Spleen (tissue), 11 donors: ENCODE measurements around the gene VWC2. TPM values are rescaled to one million over a fixed set of nuclear protein-coding genes. Genes with fewer than 3 reads are reported as not detected.

Experiments used
- DNase-seq: peaks from one replicate; pipeline ENCODE4 v3.0.0-alpha.2; 2020
- H3K27ac ChIP-seq, 8 donors: fragments of 200-600 bp; sonication (generic) in 7 of 8; 1 replicate in 4 of 8; 2 replicates in 4 of 8; pipeline versions ENCODE4 v1.5.0 to v1.8.0; 2016 to 2021; ENCODE audit warnings: inconsistent platforms in 4 of 8, mild to moderate bottlenecking in 4 of 8, moderate library complexity in 1 of 8
- H3K27me3 ChIP-seq, 7 donors: fragments of 200-600 bp; sonication (generic) in 6 of 7; replicated peaks in 1 of 7; 1 replicate in 4 of 7; 2 replicates in 3 of 7; pipeline versions ENCODE4 v1.5.0 to v1.8.0; 2016 to 2021; ENCODE audit warnings: inconsistent platforms in 3 of 7, mild to moderate bottlenecking in 1 of 7
- H3K36me3 ChIP-seq, 6 donors: fragments of 200-600 bp; sonication (generic) in 5 of 6; 1 replicate in 4 of 6; 2 replicates in 2 of 6; pipeline versions ENCODE4 v1.5.0 to v1.8.0; 2016 to 2021; ENCODE audit warnings: inconsistent platforms in 2 of 6
- H3K4me1 ChIP-seq, 6 donors: fragments of 200-600 bp; sonication (generic) in 5 of 6; 1 replicate in 3 of 6; 2 replicates in 3 of 6; pipeline versions ENCODE4 v1.5.0 to v1.8.0; 2016 to 2021; ENCODE audit warnings: inconsistent platforms in 3 of 6
- H3K4me3 ChIP-seq, 8 donors: fragments of 200-600 bp; sonication (generic) in 7 of 8; 1 replicate in 4 of 8; 2 replicates in 4 of 8; pipeline versions ENCODE4 v1.5.0 to v1.8.0; 2016 to 2021; ENCODE audit warnings: inconsistent platforms in 4 of 8, mild to moderate bottlenecking in 4 of 8, moderate library complexity in 2 of 8
- H3K9me3 ChIP-seq, 8 donors: fragments of 200-600 bp; sonication (generic) in 7 of 8; 1 replicate in 4 of 8; 2 replicates in 4 of 8; pipeline versions ENCODE4 v1.5.0 to v1.8.0; 2016 to 2021; ENCODE audit warnings: inconsistent platforms in 4 of 8
- POLR2A ChIP-seq, 3 donors: fragments of 450-650 bp; IDR thresholded peaks; one replicate each; pipeline ENCODE4 v1.5.1; 2017; ENCODE audit warnings: antibody characterized with exemption in 3 of 3, mild to moderate bottlenecking in 1 of 3
- POLR2AphosphoS5 ChIP-seq, 3 donors: sonication (generic); formaldehyde crosslinking; IDR thresholded peaks; one replicate each; pipeline ENCODE4 v1.5.1; 2017; ENCODE audit warnings: antibody characterized with exemption in 3 of 3
- WGBS, 5 donors: extraction: QIAGEN DNeasy Blood & Tissue Kit in 3 of 5; methylation state at CpG; one replicate each; pipeline versions ENCODE4 v1.1.5 to v1.1.7; 2013 to 2018; 5-methylcytosine and 5-hydroxymethylcytosine counted together
- intact Hi-C: fragments of 100-400 bp; cut with DNase I; formaldehyde crosslinking; loops from one replicate; pipeline ENCODE4 v1.15.0; 2023; ENCODE audit warnings: low total_unique reads
- polyA plus RNA-seq, 3 donors: library from polyadenylated mRNA; stranded (reverse); fragments of 200-250 nt; gene quantifications; one replicate each; pipeline ENCODE4 v1.2.1, GENCODE V29; 2013
- total RNA-seq, 7 donors: library from RNA; depleted of rRNA in 3 of 7; stranded (reverse); fragments of >200 nt in 3 of 7; fragmentation: NEBNext Ultra II Directional in 4 of 7; extraction: Animal tissue kit (Norgen Biotek cat#: 25700) in 4 of 7; gene quantifications; one replicate each; pipeline versions ENCODE4 v1.1.0 to v1.2.1, GENCODE V29; 2016 to 2021
- TF ChIP-seq, protein P1 (sequence below), 11 experiments: fragments of 200-600 bp in 7 of 11; fragments of 450-650 bp in 4 of 11; sonication (generic) in 4 of 11; IDR thresholded peaks in 8 of 11; conservative IDR thresholded peaks in 3 of 11; 1 replicate in 7 of 11; 2 replicates in 4 of 11; pipeline versions ENCODE4 v1.4.0 to v1.8.0; 2016 to 2021; ENCODE audit warnings: antibody characterized with exemption in 11 of 11, inconsistent platforms in 4 of 11, mild to moderate bottlenecking in 1 of 11
- donor health status: healthy with polysubstance abuse.
- donor health status: DM: no; HTN: no; CAD: no; lungs with moderate emphysema.
- donor health status: DM: no; HTN: no; CAD: no.
- donor health status: Bipolar disorder and iron deficiency.
- donor health status: healthy.
- donor health status: DM: no; HTN: no; CAD: no.
- donor health status: DM: yes; HTN: yes; CAD: no.

VWC2 gene
- total and polyA plus RNA-seq, 10 donors, result under 0.01 to 0.11 (median 0.07) TPM; not detected in 7

DNA sequence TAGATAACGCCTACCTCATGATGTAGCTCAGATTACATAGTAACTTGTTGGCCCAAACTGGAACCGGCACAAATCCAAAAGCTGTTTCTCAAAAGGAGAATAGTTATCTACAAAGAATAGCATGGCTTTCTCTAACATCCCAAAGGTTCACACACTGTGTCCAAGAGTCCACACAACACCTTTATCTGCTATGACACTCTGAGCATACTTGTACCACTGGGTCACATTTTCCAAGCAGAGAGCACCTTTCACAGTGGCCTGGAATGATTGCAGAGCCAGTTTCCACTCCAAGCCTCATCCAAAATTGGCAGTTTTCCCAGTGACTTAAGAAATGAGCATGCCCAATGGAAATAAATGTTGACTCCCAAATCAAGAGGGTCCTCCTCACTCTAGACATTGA is 155.3 kb downstream of the VWC2 start:
- intact Hi-C loops, result no loop called here
- Histone ChIP-seq H3K27me3 (no peaks in the 10 kb centered on the region), H3K9me3 (peaks cover 0 to 36% (median 28%) of the 10 kb centered on the region in 8 donors), H3K27ac (no peak overlapping the region), H3K36me3 (no peaks in the 10 kb centered on the region), H3K4me3 (no peak overlapping the region), H3K4me1 (no peaks in the 10 kb centered on the region)
- 81 to 95% (median 91%) methylated on average over 2 of the region's 2 CpGs for WGBS, 5 donors
- no peak for DNase-seq
- TF ChIP-seq, protein P1, sequence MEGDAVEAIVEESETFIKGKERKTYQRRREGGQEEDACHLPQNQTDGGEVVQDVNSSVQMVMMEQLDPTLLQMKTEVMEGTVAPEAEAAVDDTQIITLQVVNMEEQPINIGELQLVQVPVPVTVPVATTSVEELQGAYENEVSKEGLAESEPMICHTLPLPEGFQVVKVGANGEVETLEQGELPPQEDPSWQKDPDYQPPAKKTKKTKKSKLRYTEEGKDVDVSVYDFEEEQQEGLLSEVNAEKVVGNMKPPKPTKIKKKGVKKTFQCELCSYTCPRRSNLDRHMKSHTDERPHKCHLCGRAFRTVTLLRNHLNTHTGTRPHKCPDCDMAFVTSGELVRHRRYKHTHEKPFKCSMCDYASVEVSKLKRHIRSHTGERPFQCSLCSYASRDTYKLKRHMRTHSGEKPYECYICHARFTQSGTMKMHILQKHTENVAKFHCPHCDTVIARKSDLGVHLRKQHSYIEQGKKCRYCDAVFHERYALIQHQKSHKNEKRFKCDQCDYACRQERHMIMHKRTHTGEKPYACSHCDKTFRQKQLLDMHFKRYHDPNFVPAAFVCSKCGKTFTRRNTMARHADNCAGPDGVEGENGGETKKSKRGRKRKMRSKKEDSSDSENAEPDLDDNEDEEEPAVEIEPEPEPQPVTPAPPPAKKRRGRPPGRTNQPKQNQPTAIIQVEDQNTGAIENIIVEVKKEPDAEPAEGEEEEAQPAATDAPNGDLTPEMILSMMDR (IDR thresholded peaks at IDR 0.05 in 8 of 11, conservative IDR thresholded peaks at IDR 0.05 in 3 of 11), result no peak
- TF ChIP-seq POLR2AphosphoS5 (IDR thresholded peaks at IDR 0.05) (no peak), POLR2A (IDR thresholded peaks at IDR 0.05) (no peak)

DNA sequence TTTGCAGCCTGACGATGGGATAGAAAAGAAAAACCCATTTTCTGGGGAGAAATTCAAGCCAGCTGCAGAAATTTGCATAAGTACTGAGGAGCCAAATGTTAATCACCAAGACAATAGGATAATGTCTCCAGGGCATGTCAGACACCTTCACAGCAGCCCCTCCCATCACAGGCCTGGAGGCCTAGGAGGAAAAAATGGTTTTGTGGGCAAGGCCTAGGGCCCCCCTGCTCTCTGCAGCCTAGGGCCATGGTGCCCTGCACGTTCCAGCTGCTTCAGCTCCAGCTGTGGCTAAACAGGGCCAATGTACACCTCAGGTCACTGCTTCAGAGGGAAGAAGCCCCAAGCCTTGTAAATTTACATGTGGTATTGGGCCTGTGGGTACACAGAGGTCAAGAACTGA is 158.2 kb downstream of the VWC2 start:
- no peaks in the 10 kb centered on the region for H3K36me3 ChIP-seq
- peaks cover 0 to 36% (median 28%) of the 10 kb centered on the region in 8 donors for H3K9me3 ChIP-seq
- no peak for TF ChIP-seq POLR2AphosphoS5 (IDR thresholded peaks at IDR 0.05)
- TF ChIP-seq POLR2A (IDR thresholded peaks at IDR 0.05), result no peak
- TF ChIP-seq, protein P1 (IDR thresholded peaks at IDR 0.05 in 8 of 11, conservative IDR thresholded peaks at IDR 0.05 in 3 of 11), result no peak
- no peak overlapping the region for H3K27ac ChIP-seq
- H3K4me3 ChIP-seq, result no peak overlapping the region
- no peaks in the 10 kb centered on the region for H3K4me1 ChIP-seq
- no peak for DNase-seq
- no peaks in the 10 kb centered on the region for H3K27me3 ChIP-seq
- intact Hi-C loops, result no loop called here
- WGBS, 5 donors, result 76 to 97% (median 81%) methylated on average over 2 of the region's 2 CpGs

DNA sequence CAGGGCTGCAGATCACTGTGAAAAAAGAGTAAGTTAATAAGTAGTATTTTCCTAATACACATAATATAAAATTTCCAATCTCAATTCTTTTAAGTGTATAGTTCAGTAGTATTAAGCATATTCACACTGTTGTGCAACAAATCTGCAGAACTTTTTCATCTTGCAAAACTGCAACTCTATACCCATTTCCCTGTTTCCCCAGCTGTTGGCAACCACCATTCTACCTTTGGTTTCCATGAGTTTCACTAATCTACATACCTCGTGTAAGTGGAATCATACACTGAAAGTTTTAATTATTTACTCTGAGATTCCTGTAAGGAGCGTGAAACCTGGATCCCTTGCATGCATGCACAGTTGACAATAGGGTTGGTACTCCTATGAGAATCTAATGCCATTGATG is 164.2 kb downstream of the VWC2 start:
- H3K27ac ChIP-seq, result no peak overlapping the region
- H3K9me3 ChIP-seq, result peaks cover 0 to 26% (median 13%) of the 10 kb centered on the region in 8 donors
- no peaks in the 10 kb centered on the region for H3K27me3 ChIP-seq
- H3K4me1 ChIP-seq, result no peaks in the 10 kb centered on the region
- no peak overlapping the region for H3K4me3 ChIP-seq
- no peak for DNase-seq
- WGBS, 5 donors, result 79 to 84% (median 81%) methylated on average over 2 of the region's 2 CpGs
- TF ChIP-seq POLR2AphosphoS5 (IDR thresholded peaks at IDR 0.05) (no peak), POLR2A (IDR thresholded peaks at IDR 0.05) (no peak)
- TF ChIP-seq, protein P1 (IDR thresholded peaks at IDR 0.05 in 8 of 11, conservative IDR thresholded peaks at IDR 0.05 in 3 of 11), result no peak
- H3K36me3 ChIP-seq, result no peaks in the 10 kb centered on the region
- intact Hi-C loops, result no loop called here
